Endothelial cell of umbilical vein (primary cell): ENCODE results near the gene CNNM2. TPM values are rescaled to one million over a fixed set of nuclear protein-coding genes. Genes with fewer than 3 reads are reported as not detected.

Source experiments
- BruUV-seq: library from RNA; stranded (reverse); fragments of 400-500 nt; replicated peaks from 2 replicates; lab custom pipeline; 2021; lab: Mats Ljungman, UMichigan
- CTCF ChIA-PET: fragments of 300-600, 350-600 bp; sonication (Branson Sonifier 250); formaldehyde crosslinking; loops from one replicate; lab custom pipeline; 2021; ENCODE audit warnings: antibody characterized with exemption, inconsistent platforms; lab: Charles Lee
- POLR2A ChIA-PET: fragments of 300-600, 350-600 bp; sonication (Branson Sonifier 250); formaldehyde crosslinking; loops from one replicate; lab custom pipeline; 2021; ENCODE audit warnings: antibody characterized with exemption, inconsistent platforms; lab: Charles Lee
- DNase-seq: peaks from one replicate; pipeline ENCODE4 v3.0.0-alpha.2; 2011; ENCODE audit warnings: low read depth, low spot score
- FAIRE-seq: peaks from 2 replicates; lab custom pipeline; 2011; peaks lifted over from hg19 to GRCh38; lab: Jason Lieb, UNC
- H2AFZ ChIP-seq: 2 replicates; pipeline ENCODE4 v1.6.0; 2012; ENCODE audit warnings: low read depth, low read length, control low read depth, inconsistent platforms
- H3K27ac ChIP-seq: 2 replicates; pipeline ENCODE4 v1.5.1; 2011; ENCODE audit warnings: low read depth, mild to moderate bottlenecking, control low read depth, low read length, moderate library complexity; ENCODE audit not compliant: insufficient read depth
- H3K27me3 ChIP-seq, 2 experiments: 2 replicates each; pipeline versions ENCODE4 v1.6.0 to v1.6.1; 2011; ENCODE audit warnings: low read length in 2 of 2, mixed read lengths in 1 of 2; ENCODE audit not compliant: control insufficient read depth in 2 of 2, insufficient read depth in 2 of 2
- H3K36me3 ChIP-seq, 2 experiments: 2 replicates in 1 of 2; 3 replicates in 1 of 2; pipeline ENCODE4 v1.5.1; 2011; ENCODE audit warnings: low read length in 2 of 2, mild to moderate bottlenecking in 1 of 2, moderate library complexity in 1 of 2; ENCODE audit not compliant: control insufficient read depth in 2 of 2, insufficient read depth in 2 of 2; ENCODE audit errors: extremely low read depth in 1 of 2
- H3K4me1 ChIP-seq: 3 replicates; pipeline ENCODE4 v1.5.1; 2011; ENCODE audit warnings: mild to moderate bottlenecking, low read length; ENCODE audit not compliant: control insufficient read depth, insufficient read depth; ENCODE audit errors: extremely low read depth
- H3K4me2 ChIP-seq: 2 replicates; pipeline ENCODE4 v1.6.1; 2011; ENCODE audit warnings: low read length, control low read depth, mixed read lengths; ENCODE audit not compliant: insufficient read depth
- H3K4me3 ChIP-seq, 3 experiments: fragments of 200-600 bp in 1 of 3; sonication (generic), shearing (Covaris generic) in 1 of 3; replicated peaks in 1 of 3; 2 replicates each; pipeline ENCODE4 v1.5.1; 2011 to 2016; ENCODE audit warnings: control low read depth in 3 of 3, low read length in 3 of 3, mild to moderate bottlenecking in 2 of 3, inconsistent platforms in 1 of 3, low read depth in 1 of 3, moderate library complexity in 1 of 3; ENCODE audit not compliant: insufficient read depth in 1 of 3
- H3K79me2 ChIP-seq: 2 replicates; pipeline ENCODE4 v1.6.0; 2012; ENCODE audit warnings: low read length, inconsistent platforms; ENCODE audit not compliant: control insufficient read depth, insufficient read depth
- H3K9ac ChIP-seq: replicated peaks from 2 replicates; pipeline ENCODE3; 2011; ENCODE audit warnings: low read length, control low read depth; ENCODE audit not compliant: insufficient read depth; ENCODE audit errors: extremely low read depth
- H3K9me1 ChIP-seq: replicated peaks from 3 replicates; pipeline ENCODE4 v1.6.0; 2011; ENCODE audit warnings: mild to moderate bottlenecking, low read length; ENCODE audit not compliant: control insufficient read depth, insufficient read depth; ENCODE audit errors: extremely low read depth
- H3K9me3 ChIP-seq: replicated peaks from 2 replicates; pipeline ENCODE4 v1.5.1; 2012; ENCODE audit warnings: low read length, inconsistent platforms; ENCODE audit not compliant: control insufficient read depth, insufficient read depth
- H4K20me1 ChIP-seq: replicated peaks from 2 replicates; pipeline ENCODE3; 2011; ENCODE audit warnings: mild to moderate bottlenecking, low read length; ENCODE audit not compliant: control insufficient read depth, insufficient read depth; ENCODE audit errors: extremely low read depth
- EZH2 ChIP-seq: IDR thresholded peaks from 2 replicates; pipeline ENCODE4 v1.6.1; 2012; ENCODE audit warnings: borderline replicate concordance, low read depth, mild to moderate bottlenecking, moderate library complexity, low read length, inconsistent platforms; ENCODE audit not compliant: severe bottlenecking
- FOS ChIP-seq: IDR thresholded peaks from 2 replicates; pipeline ENCODE4 v1.6.1; 2011; ENCODE audit warnings: mild to moderate bottlenecking, low read length, moderate library complexity, borderline replicate concordance; ENCODE audit not compliant: insufficient read depth
- GATA2 ChIP-seq: IDR thresholded peaks from 2 replicates; pipeline ENCODE4 v1.7.0; 2011; ENCODE audit warnings: low read depth, mild to moderate bottlenecking, moderate library complexity, mixed read lengths, low read length; ENCODE audit not compliant: insufficient read length, insufficient read depth
- JUN ChIP-seq: IDR thresholded peaks from 2 replicates; pipeline ENCODE4 v1.6.1; 2011; ENCODE audit warnings: borderline replicate concordance, low read depth; ENCODE audit not compliant: insufficient read length, insufficient read depth
- MYC ChIP-seq: IDR thresholded peaks from one replicate; pipeline ENCODE4 v1.6.1; 2011; ENCODE audit warnings: mild to moderate bottlenecking, low read depth, low read length
- POLR2A ChIP-seq: IDR thresholded peaks from 2 replicates; pipeline ENCODE4 v1.6.1; 2012; ENCODE audit warnings: low read depth, mild to moderate bottlenecking, control low read depth, low read length
- POLR2AphosphoS5 ChIP-seq: IDR thresholded peaks from 2 replicates; pipeline ENCODE4 v1.6.1; 2012; ENCODE audit warnings: low read depth, mild to moderate bottlenecking, control low read depth, low read length, moderate library complexity; ENCODE audit not compliant: insufficient read depth
- dilution Hi-C: fragments of 300-500 bp; cut with MboI; formaldehyde crosslinking; loops from one replicate; pipeline ENCODE4 v1.15.0; 2019; ENCODE audit warnings: low sequenced_read_pairs; ENCODE audit not compliant: extremely low pct_ligation_motif_present
- intact Hi-C: fragments of 100-400 bp; cut with micrococcal nuclease; formaldehyde crosslinking; loops from one replicate; pipeline ENCODE4 v1.10.0; 2022
- polyA plus RNA-seq, 4 experiments: library from polyadenylated mRNA; depleted of rRNA in 3 of 4; stranded (reverse) in 3 of 4; unstranded in 1 of 4; fragments of >200 nt; gene quantifications; 2 replicates each; pipeline versions ENCODE4 v1.2.1 to v1.2.3, GENCODE V29; 2011 to 2012; ENCODE audit warnings: missing spikeins in 1 of 4
- total RNA-seq: library from RNA; stranded (reverse); gene quantifications from 2 replicates; pipeline ENCODE4 v1.2.3, GENCODE V29; 2021
- TF ChIP-seq, protein P1 (sequence below): IDR thresholded peaks from 2 replicates; pipeline ENCODE4 v1.6.1; 2011; ENCODE audit not compliant: insufficient read depth, insufficient read length
- TF ChIP-seq, protein P2 (sequence below), 2 donors: IDR thresholded peaks; 1 replicate in 1 of 2; 2 replicates in 1 of 2; pipeline ENCODE4 v1.5.1; 2011; ENCODE audit warnings: low read length in 2 of 2, mild to moderate bottlenecking in 2 of 2, moderate library complexity in 2 of 2, control low read depth in 1 of 2, inconsistent platforms in 1 of 2, low read depth in 1 of 2; ENCODE audit not compliant: insufficient read depth in 1 of 2; ENCODE audit errors: extremely low read depth in 1 of 2

CNNM2 gene
- total and polyA plus RNA-seq, 2 donors (not counting 3 experiments of a cell fraction or from before 2014, with no cell fraction given), result 1.9 to 3.0 TPM

DNA sequence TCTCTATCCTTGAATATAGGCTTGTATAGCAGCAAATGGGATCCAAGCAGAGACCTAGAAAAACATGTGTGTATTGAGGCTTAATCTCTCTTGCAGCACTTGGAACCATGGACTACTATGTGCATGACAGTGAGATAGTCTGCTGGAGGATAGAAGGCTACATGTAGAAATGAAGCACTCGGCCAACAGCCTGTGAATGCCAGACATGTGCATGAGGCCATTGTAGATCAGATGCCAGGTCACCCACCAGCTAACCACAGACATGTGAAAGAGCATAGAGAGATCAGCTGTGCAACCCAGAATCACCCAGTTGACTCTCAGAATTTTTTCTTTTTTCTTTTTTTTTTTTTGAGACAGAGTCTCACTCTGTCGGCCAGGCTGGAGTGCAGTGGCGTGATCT lies 184.1 kb downstream of the CNNM2 start:
- no peak for DNase-seq
- POLR2A ChIA-PET, result no interaction called here
- dilution Hi-C loops, result no loop called here
- H4K20me1 ChIP-seq, result no peaks in the 10 kb centered on the region
- H3K4me2 ChIP-seq, result no peak overlapping the region
- H3K79me2 ChIP-seq, result peaks cover 3% of the 10 kb centered on the region
- H3K4me1 ChIP-seq, result no peaks in the 10 kb centered on the region
- H3K27me3 ChIP-seq, result no peaks in the 10 kb centered on the region
- no peak overlapping the region for H3K9ac ChIP-seq
- H3K36me3 ChIP-seq, result peaks cover 10 to 30% of the 10 kb centered on the region in 2 experiments
- no peaks in the 10 kb centered on the region for H3K9me3 ChIP-seq
- no TSS peak for BruUV-seq
- CTCF ChIA-PET, result interaction anchor here (1.1 to 9.7 kb wide), 3 partner anchors 8 to 150 kb away, joined by 3 to 87 read pairs (median 9); no protein-coding TSS in a partner anchor
- H3K4me3 ChIP-seq, result no peak overlapping the region
- H2AFZ ChIP-seq, result no peak overlapping the region
- no peak overlapping the region for H3K27ac ChIP-seq
- no peaks in the 10 kb centered on the region for H3K9me1 ChIP-seq
- intact Hi-C loops, result no loop called here
- TF ChIP-seq POLR2AphosphoS5 (no peak), POLR2A (no peak), FOS (no peak), GATA2 (no peak), EZH2 (no peak), MYC (no peak), JUN (no peak)
- TF ChIP-seq, protein P1, sequence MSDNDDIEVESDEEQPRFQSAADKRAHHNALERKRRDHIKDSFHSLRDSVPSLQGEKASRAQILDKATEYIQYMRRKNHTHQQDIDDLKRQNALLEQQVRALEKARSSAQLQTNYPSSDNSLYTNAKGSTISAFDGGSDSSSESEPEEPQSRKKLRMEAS, result no peak
- TF ChIP-seq, protein P2, sequence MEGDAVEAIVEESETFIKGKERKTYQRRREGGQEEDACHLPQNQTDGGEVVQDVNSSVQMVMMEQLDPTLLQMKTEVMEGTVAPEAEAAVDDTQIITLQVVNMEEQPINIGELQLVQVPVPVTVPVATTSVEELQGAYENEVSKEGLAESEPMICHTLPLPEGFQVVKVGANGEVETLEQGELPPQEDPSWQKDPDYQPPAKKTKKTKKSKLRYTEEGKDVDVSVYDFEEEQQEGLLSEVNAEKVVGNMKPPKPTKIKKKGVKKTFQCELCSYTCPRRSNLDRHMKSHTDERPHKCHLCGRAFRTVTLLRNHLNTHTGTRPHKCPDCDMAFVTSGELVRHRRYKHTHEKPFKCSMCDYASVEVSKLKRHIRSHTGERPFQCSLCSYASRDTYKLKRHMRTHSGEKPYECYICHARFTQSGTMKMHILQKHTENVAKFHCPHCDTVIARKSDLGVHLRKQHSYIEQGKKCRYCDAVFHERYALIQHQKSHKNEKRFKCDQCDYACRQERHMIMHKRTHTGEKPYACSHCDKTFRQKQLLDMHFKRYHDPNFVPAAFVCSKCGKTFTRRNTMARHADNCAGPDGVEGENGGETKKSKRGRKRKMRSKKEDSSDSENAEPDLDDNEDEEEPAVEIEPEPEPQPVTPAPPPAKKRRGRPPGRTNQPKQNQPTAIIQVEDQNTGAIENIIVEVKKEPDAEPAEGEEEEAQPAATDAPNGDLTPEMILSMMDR (IDR thresholded peaks at IDR 0.05; ENCODE audit: extremely low read depth in 1 of 2, insufficient read depth in 1 of 2, low read depth in 1 of 2, low read length in 2 of 2), result no peak
- FAIRE-seq, result no peak
